ENCODE data around the gene ABCB9.
A peak's percentile ranks its signal among the peaks of the same experiment; 100 is the strongest.

Gene ABCB9

GRCh38 chr12:122974274-122974891 lies 8.1 kb upstream of the ABCB9 start:
- H3K4me3 ChIP-seq (ENCODE audit: low read length) = peak overlapping the region; percentile 95
- DNase-seq (ENCODE audit: low read depth, low spot score) = peak; percentile 98

GRCh38 chr12:122969676-122970075 lies 3.4 kb upstream of the ABCB9 start:
- DNase-seq (ENCODE audit: low read depth, low spot score) = no peak

GRCh38 chr12:122968104-122968503 lies 1.8 kb upstream of the ABCB9 start:
- no peak overlapping the region for H3K4me3 ChIP-seq (ENCODE audit: low read length)
- DNase-seq (ENCODE audit: low read depth, low spot score) = no peak

More at GRCh38 chr12:122969676-122970075, 3.4 kb upstream of the ABCB9 start:
- no peak overlapping the region for H3K4me3 ChIP-seq (ENCODE audit: low read length)

GRCh38 chr12:122966743-122967550 lies 684 bp upstream of the ABCB9 start:
- DNase-seq (ENCODE audit: low read depth, low spot score) = no peak
- peak overlapping the region; percentile 15; the same call in 1 of the 2 replicates for H3K4me3 ChIP-seq (ENCODE audit: low read length)

GRCh38 chr12:122965321-122965751 lies 927 bp downstream of the ABCB9 start:
- no peak overlapping the region for H3K4me3 ChIP-seq (ENCODE audit: low read length)
- no peak for DNase-seq (ENCODE audit: low read depth, low spot score)

- DNase-seq (ENCODE audit: low read depth, low spot score) = no peak
- H3K4me3 ChIP-seq (ENCODE audit: low read length) = no peak overlapping the region
These were observed 1.6 kb downstream of the ABCB9 start for GRCh38 chr12:122964439-122965257.

GRCh38 chr12:122963941-122964265 lies 2.4 kb downstream of the ABCB9 start:
- no peak overlapping the region for H3K4me3 ChIP-seq (ENCODE audit: low read length)
- no peak for DNase-seq (ENCODE audit: low read depth, low spot score)

GRCh38 chr12:122961531-122962329 lies 4.5 kb downstream of the ABCB9 start:
- no peak overlapping the region for H3K4me3 ChIP-seq (ENCODE audit: low read length)
- no peak for DNase-seq (ENCODE audit: low read depth, low spot score)

- no peak for DNase-seq (ENCODE audit: low read depth, low spot score)
- no peak overlapping the region for H3K4me3 ChIP-seq (ENCODE audit: low read length)
These were observed 6.1 kb downstream of the ABCB9 start for GRCh38 chr12:122960193-122960569.

- no peak for DNase-seq (ENCODE audit: low read depth, low spot score)
These were observed 6.6 kb downstream of the ABCB9 start for GRCh38 chr12:122959566-122960192.

GRCh38 chr12:122958198-122958888 lies 7.9 kb downstream of the ABCB9 start:
- DNase-seq (ENCODE audit: low read depth, low spot score) = no peak
- H3K4me3 ChIP-seq (ENCODE audit: low read length) = no peak overlapping the region

More at GRCh38 chr12:122959566-122960192, 6.6 kb downstream of the ABCB9 start:
- no peak overlapping the region for H3K4me3 ChIP-seq (ENCODE audit: low read length)

GRCh38 chr12:122956035-122956434 lies 10.2 kb downstream of the ABCB9 start:
- no peak overlapping the region for H3K4me3 ChIP-seq (ENCODE audit: low read length)
- DNase-seq (ENCODE audit: low read depth, low spot score) = no peak

- DNase-seq (ENCODE audit: low read depth, low spot score) = no peak
These were observed 11.1 kb downstream of the ABCB9 start for GRCh38 chr12:122955156-122955555.

GRCh38 chr12:122951979-122952892 lies 14.0 kb downstream of the ABCB9 start:
- peak; percentile 47 for DNase-seq (ENCODE audit: low read depth, low spot score)

More at GRCh38 chr12:122955156-122955555, 11.1 kb downstream of the ABCB9 start:
- H3K4me3 ChIP-seq (ENCODE audit: low read length) = no peak overlapping the region

GRCh38 chr12:122951406-122951805 lies 14.9 kb downstream of the ABCB9 start:
- H3K4me3 ChIP-seq (ENCODE audit: low read length) = no peak overlapping the region
- DNase-seq (ENCODE audit: low read depth, low spot score) = no peak

More at GRCh38 chr12:122951979-122952892, 14.0 kb downstream of the ABCB9 start:
- H3K4me3 ChIP-seq (ENCODE audit: low read length) = no peak overlapping the region

GRCh38 chr12:122949816-122950675 lies 16.2 kb downstream of the ABCB9 start:
- no peak for DNase-seq (ENCODE audit: low read depth, low spot score)
- no peak overlapping the region for H3K4me3 ChIP-seq (ENCODE audit: low read length)

Data from Jurkat, Clone E6-1 (cell line).